HUDEP-2 (cell line): ENCODE results near the gene NLRP6.
A peak's percentile ranks its signal among the peaks of the same experiment; 100 is the strongest.
"Not testable (repeated sequence)": the region's sequence is repeated elsewhere in the genome, so short reads cannot be mapped to it uniquely, and the experiment has no call there.

Source experiments
- DNase-seq, 76 experiments: peaks; one replicate each; lab custom pipeline; 2025; ENCODE audit not compliant: unreplicated experiment in 76 of 76; lab: John Stamatoyannopoulos, UW

NLRP6 gene

GRCh38 chr11:280706-281485 is 2.7 kb downstream of the NLRP6 start:
- no peak for DNase-seq

DNA sequence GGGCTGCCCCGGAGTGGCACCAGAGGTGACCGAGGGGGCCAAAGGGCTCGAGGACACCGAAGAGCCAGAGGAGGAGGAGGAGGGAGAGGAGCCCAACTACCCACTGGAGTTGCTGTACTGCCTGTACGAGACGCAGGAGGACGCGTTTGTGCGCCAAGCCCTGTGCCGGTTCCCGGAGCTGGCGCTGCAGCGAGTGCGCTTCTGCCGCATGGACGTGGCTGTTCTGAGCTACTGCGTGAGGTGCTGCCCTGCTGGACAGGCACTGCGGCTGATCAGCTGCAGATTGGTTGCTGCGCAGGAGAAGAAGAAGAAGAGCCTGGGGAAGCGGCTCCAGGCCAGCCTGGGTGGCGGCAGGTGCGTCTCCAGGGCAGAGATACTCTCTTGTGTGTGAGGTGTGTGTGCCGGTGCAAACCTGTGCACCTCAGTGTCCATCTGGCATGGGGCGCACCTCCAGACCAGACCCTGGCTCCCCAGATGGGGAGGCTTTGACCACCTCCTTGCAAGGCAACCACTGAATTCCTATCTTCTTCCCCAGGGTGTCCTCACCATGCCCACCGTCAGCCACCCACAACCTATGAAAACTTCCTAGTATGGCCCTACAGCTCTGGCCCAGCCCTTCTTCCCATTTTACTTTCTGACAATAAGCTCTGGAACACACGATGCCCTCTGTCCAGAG is 3.4 kb downstream of the NLRP6 start:
- no peak for DNase-seq

GRCh38 chr11:282171-282570 is 4.0 kb downstream of the NLRP6 start:
- DNase-seq = no peak

GRCh38 chr11:282630-283360 is 4.6 kb downstream of the NLRP6 start:
- no peak for DNase-seq

- DNase-seq = no peak
These were observed 5.3 kb downstream of the NLRP6 start for GRCh38 chr11:283405-284104.

DNA sequence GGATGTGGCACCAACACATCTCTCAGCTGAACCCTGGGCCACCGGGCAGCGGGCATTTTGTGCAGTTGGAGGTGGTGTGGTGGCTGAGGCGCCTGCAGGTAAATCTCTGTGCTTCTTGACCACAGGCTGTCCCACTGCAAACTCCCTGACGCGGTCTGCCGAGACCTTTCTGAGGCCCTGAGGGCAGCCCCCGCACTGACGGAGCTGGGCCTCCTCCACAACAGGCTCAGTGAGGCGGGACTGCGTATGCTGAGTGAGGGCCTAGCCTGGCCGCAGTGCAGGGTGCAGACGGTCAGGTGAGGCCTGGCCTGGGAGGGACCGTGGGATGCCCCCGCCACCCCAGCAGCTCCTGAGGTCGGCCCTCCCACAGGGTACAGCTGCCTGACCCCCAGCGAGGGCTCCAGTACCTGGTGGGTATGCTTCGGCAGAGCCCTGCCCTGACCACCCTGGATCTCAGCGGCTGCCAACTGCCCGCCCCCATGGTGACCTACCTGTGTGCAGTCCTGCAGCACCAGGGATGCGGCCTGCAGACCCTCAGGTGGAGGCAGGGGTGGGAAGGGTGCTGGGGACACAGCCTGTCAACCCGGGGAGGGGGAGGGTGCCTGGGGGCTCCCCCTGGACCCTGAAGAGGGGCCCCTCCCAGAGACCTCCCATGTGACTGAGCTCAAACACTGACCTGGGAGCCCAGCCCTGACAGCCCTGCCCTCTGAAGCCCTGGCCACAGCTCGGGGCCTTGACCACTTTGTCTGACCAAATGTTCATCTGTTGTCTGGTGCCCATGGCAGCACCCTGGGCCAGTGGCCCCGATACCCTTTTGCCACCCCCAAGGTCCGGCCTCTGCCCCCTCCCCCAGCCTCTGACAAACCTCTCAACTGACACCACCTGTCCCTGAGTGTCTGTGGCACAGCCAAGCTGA is 6.2 kb downstream of the NLRP6 start:
- DNase-seq = no peak

DNA sequence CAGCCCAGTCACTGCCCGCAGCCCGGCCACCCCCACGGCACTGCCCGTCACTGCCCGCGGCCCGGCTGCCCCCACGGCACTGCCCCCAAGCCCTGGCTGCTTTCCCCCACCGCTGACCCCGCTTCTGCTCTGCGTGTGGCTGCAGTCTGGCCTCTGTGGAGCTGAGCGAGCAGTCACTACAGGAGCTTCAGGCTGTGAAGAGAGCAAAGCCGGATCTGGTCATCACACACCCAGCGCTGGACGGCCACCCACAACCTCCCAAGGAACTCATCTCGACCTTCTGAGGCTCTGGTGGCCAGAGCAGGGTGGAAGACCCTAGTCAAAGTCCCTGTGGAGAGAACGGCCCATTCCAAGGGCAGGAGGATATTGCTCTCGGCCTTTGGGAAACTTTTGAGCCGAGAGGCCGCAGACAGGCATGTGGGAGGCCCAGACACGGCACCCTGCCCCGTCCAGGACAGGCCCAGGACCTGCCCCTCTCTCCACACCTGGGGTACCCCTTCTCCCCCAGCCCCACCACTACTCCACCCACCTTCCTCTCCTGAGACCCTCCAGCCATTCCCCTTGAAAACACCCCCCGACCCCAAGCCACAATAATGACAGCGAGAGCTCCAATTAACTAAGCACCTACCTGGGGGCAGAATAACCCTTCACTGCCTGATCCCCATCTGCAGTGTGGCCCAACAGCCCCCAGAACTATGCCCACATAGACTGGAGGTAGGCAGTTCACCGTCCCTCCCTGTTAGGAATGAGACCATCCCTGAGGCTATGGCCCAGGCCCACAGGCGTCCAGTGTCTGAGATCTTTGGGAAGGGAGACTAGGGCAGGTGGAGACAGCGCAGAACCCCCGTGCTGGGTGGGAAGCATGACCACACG is 7.0 kb downstream of the NLRP6 start:
- DNase-seq = no peak

DNA sequence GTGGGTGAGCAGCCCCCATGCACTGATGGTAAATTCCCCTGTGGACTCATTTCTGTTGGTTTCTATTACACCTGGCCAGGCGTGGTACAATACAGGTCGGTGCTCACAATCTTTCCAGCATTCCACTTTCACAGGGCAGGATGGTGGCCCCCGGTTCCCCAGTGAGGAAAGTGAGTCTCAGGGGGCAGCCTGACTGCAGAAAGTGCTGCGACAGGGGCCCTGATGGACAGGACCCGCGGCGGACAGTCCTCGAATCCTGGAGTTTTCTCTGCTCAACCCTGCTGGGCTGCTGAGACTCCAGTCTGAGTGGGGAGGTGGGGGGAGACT is 7.7 kb downstream of the NLRP6 start:
- DNase-seq = no peak

GRCh38 chr11:286977-287820 is 9.0 kb downstream of the NLRP6 start:
- not testable (repeated sequence) for DNase-seq

GRCh38 chr11:287821-288477 is 9.7 kb downstream of the NLRP6 start:
- no peak for DNase-seq

- DNase-seq = peak in 34 of 76 experiments; percentile 3 to 64 (median 36)
These were observed 10.5 kb downstream of the NLRP6 start, which contains the start of gene PGGHG for GRCh38 chr11:288478-289397. TSS of gene PGGHG (plus strand) at chr11:289126. CDS start at chr11:289817, 691 bp downstream.

DNA sequence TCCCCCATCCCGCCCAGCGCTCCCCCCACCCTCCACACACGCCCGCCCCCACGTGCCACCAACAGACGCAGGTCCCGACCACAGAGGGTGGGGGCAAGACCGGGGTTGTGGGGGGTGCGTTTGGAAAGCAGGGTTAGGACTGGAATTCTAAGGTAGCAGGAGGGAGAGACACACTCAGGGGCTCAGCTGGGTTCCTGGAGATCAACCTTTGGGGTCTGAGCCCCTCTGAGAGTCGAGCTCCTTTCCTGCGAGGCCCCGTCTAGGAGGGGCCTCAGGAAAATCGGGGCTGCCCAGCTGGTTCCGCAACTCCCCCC is 11.1 kb downstream of the NLRP6 start:
- DNase-seq = no peak

DNA sequence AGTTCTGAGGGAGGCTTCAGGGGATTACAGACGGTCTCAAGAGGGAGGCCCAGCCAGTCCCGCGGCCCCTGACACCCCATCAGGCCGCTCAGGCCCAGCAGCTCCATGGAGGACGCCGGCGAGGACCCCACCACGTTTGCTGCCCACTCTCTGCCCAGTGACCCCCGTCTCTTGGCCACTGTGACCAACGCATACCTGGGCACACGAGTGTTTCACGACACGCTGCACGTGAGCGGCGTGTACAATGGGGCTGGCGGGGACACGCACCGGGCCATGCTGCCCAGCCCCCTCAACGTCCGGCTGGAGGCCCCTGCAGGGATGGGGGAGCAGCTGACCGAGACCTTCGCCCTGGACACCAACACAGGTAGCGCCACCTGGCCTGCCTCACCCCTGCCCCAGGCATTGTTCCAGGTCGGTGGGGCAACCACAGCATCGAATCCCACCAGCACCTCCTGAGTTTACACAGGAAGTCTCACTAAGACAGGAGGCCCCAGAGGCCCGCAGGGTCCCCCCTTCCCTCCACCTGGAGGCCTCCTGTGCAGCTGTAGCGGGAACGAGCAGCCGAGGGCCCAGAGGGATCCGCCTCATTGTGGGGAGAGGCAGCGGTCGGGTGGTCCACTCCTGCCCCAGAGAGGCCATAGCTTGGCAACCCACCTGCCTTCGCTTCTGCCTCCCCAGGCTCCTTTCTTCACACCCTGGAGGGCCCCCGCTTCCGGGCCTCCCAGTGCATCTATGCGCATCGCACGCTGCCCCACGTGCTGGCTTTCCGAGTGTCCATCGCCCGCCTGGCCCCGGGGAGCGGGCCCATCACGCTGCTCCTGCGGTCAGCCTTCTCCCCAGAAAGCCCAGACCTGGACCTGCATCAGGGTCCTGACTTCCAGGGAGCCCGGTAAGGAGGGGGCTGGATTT is 11.8 kb downstream of the NLRP6 start:
- no peak for DNase-seq

DNA sequence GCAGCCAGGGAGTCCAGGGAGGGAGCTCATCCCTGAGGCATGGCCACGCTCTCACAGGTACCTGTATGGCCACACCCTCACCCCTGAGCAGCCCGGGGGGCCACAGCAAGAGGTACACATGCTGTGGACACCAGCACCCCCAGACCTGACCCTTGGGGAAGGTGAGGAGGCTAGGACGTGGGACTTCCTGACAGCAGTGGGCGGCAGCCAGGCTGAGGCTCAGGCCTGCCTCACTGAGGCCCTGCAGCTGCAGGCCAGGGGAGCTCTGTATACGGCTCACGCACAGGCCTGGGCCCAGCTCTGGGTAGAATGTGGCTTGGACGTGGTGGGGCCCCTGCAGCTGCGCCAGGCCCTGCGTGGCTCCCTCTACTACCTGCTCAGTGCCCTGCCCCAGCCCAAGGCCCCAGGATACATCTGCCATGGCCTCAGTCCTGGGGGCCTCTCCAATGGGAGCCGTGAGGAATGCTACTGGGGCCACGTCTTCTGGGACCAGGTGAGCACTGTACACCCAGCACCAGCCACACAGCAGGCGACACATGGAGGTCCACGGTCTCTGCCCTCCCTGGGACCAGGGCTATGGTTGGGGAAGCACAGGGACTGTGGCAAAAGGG is 12.5 kb downstream of the NLRP6 start:
- no peak for DNase-seq
